Muscle of leg (tissue), 16 donors: ENCODE measurements around the gene FGFR3. TPM values are rescaled to one million over a fixed set of nuclear protein-coding genes. Genes with fewer than 3 reads are reported as not detected.

Source experiments
- DNase-seq: peaks from one replicate; pipeline ENCODE4 v3.0.0; 2013
- H3K27ac ChIP-seq: one replicate; pipeline ENCODE4 v1.5.1; 2013; ENCODE audit warnings: mild to moderate bottlenecking, low read length, control low read depth
- H3K27me3 ChIP-seq: one replicate; pipeline ENCODE4 v1.6.1; 2013; ENCODE audit warnings: low read length; ENCODE audit not compliant: control insufficient read depth, insufficient read depth
- H3K36me3 ChIP-seq: one replicate; pipeline ENCODE4 v1.6.1; 2013; ENCODE audit warnings: low read length; ENCODE audit not compliant: control insufficient read depth, insufficient read depth
- H3K4me1 ChIP-seq: one replicate; pipeline ENCODE4 v1.6.1; 2013; ENCODE audit warnings: low read length; ENCODE audit not compliant: control insufficient read depth, insufficient read depth
- H3K4me3 ChIP-seq: one replicate; pipeline ENCODE4 v1.5.1; 2013; ENCODE audit warnings: low read length, control low read depth
- H3K9me3 ChIP-seq: replicated peaks from 2 replicates; pipeline ENCODE4 v1.6.1; 2013; ENCODE audit warnings: low read depth, low read length; ENCODE audit not compliant: control insufficient read depth
- WGBS: methylation state at CpG from one replicate; pipeline ENCODE4 v1.1.5; 2013; ENCODE audit warnings: missing lambda C conversion rate; ENCODE audit not compliant: insufficient coverage; 5-methylcytosine and 5-hydroxymethylcytosine counted together
- long read RNA-seq, 11 donors: transcript quantifications; one replicate each; lab custom pipeline, GENCODE V29; 2026
- polyA plus RNA-seq, 8 donors: library from polyadenylated mRNA; unstranded; fragments of 120-200 nt; gene quantifications; one replicate each; pipeline versions ENCODE4 v1.2.1 to v1.2.3, GENCODE V29; 2013; ENCODE audit warnings: inconsistent platforms in 1 of 8, low replicate concordance in 1 of 8; ENCODE audit not compliant: insufficient read length in 8 of 8, insufficient read depth in 1 of 8
- total RNA-seq: library from RNA; stranded (reverse); fragments of 120-200 nt; gene quantifications from one replicate; pipeline ENCODE4 v1.2.4, GENCODE V29; 2013

The FGFR3 gene
- total RNA-seq: 0.89 TPM
- 10 to 100 TPM in 2 of 8 donors, 1 to 10 TPM in 6; 1.1 to 14.0 (median 2.0) TPM for polyA plus RNA-seq
- long read RNA-seq, donor 1, full-length matches to known transcripts: 1 of 1 reads
- long read RNA-seq, donor 1, partial matches to known transcripts: 0 of 1 reads
- long read RNA-seq, donor 1, other reads (novel, unspliced or antisense): 0 of 1 reads
- long read RNA-seq, donor 2: 0 reads
- long read RNA-seq, donor 3: 0 reads
- long read RNA-seq, donor 4: 0 reads
- long read RNA-seq, donor 5: 0 reads
- long read RNA-seq, donor 6, full-length matches to known transcripts: 1 of 1 reads
- long read RNA-seq, donor 6, partial matches to known transcripts: 0 of 1 reads
- long read RNA-seq, donor 6, other reads (novel, unspliced or antisense): 0 of 1 reads
- long read RNA-seq, donor 7: 0 reads
- long read RNA-seq, donor 8: 0 reads
- long read RNA-seq, donor 9: 0 reads
- long read RNA-seq, donor 10: 0 reads
- long read RNA-seq, donor 11: 0 reads

DNA sequence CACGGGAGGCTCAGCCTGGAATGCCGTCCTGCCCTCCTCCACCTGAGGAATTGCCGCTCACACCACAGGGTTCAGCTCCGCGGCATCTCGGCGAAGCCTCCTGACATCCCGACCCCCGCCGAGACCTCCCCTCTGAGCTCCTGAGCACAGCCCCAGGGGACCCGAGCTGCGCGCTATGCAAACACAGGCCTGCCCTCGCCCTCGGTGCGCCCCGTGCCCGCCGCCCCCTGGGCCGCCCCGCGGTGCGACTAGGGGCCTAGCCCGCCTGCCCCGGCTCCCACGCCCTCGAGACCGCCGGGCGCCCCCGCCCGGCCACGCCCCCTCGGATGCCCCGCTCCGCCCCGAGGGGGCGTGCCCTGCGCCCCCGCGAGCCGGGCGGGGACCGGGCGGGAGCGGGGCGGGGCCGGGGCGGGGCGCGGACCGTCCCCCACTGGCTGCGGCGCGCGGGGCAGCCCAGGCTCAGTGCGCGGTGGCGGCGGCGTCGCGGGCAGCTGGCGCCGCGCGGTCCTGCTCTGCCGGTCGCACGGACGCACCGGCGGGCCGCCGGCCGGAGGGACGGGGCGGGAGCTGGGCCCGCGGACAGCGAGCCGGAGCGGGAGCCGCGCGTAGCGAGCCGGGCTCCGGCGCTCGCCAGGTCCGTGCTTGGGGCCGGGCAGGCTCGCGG is at the start of gene FGFR3:
TSS of gene FGFR3 (plus strand) at position 462 of the 664 bp plus-strand sequence. CDS start 642 bp downstream, outside the sequence.
- WGBS: under 1% methylated on average over 91 of the region's 95 CpGs
- peaks cover 16% of the 10 kb centered on the region for H3K4me1 ChIP-seq
- peak; percentile 38 for DNase-seq
- no peak within 1 kb of the TSS for H3K27ac ChIP-seq
- H3K27me3 ChIP-seq: peaks cover 65% of the 10 kb centered on the region
- H3K36me3 ChIP-seq: no peaks in the 10 kb centered on the region
- peak within 1 kb of the TSS; percentile 6 for H3K4me3 ChIP-seq
- no peaks in the 10 kb centered on the region for H3K9me3 ChIP-seq

DNA sequence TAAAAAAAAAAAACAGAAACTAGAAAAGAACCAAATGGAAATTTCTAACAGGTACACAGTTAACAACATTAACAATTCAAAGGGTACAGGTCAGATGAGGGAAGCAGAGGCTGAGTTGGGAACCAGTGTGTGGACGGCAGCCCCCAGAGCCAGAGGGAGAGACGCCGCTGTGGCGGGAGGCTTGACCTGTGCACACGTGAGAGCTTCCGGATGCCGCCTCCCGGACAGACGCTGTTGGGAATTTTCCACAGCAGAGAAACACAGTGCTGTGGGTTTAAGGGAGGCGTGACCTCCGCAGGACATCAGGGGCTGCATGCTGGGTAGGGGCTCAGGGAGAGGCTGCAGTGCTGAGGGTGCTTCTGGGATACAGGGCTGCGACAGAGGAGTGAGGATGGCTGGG is 49.5 kb upstream of the FGFR3 start:
- H3K27ac ChIP-seq: no peak overlapping the region
- 64% methylated on average over 11 of the region's 12 CpGs for WGBS
- H3K27me3 ChIP-seq: no peaks in the 10 kb centered on the region
- H3K4me3 ChIP-seq: no peak overlapping the region
- peaks cover 4% of the 10 kb centered on the region for H3K4me1 ChIP-seq
- no peak for DNase-seq
- H3K9me3 ChIP-seq: peaks cover under 1% of the 10 kb centered on the region
- H3K36me3 ChIP-seq: peaks cover 51% of the 10 kb centered on the region

DNA sequence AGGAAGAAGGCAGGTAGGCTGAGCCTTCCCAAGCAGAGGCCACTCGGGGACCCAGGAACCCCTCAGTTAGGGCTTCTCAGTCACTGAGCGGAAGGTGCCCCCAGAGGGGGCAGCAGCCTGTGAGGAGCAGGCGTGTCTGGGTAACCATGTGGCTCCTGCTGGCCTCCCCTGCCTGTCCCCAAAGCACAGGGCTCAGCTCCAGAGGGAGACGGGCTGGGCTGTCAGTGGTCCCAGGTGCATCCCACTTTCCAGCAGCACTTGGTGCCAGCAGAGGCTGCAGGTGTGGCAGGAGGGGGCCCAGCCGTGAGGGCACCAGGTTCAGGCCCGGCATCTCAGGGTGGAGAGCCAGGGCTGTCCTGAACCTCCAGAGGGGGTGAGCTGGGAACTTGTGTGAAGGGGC is 49.1 kb upstream of the FGFR3 start:
- no peaks in the 10 kb centered on the region for H3K27me3 ChIP-seq
- H3K4me3 ChIP-seq: no peak overlapping the region
- H3K9me3 ChIP-seq: no peaks in the 10 kb centered on the region
- peaks cover 47% of the 10 kb centered on the region for H3K36me3 ChIP-seq
- WGBS: 86% methylated on average over 6 of the region's 6 CpGs
- H3K4me1 ChIP-seq: peaks cover 6% of the 10 kb centered on the region
- no peak for DNase-seq
- H3K27ac ChIP-seq: no peak overlapping the region

DNA sequence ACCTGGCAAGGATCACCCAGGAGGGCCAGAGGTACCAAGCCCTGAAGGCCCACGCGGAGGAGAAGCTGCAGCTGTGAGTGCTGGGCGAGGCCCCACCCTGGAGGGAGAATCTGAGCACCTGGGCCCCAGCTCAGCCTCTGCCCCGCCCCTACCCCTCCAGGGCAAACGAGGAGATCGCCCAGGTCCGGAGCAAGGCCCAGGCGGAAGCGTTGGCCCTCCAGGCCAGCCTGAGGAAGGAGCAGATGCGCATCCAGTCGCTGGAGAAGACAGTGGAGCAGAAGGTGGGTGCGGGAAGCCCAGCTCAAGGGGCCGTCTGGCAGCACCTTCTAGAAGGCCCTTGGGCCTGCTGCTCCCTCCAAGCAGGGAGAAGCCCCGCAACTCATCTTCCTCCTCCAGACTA is 48.5 kb upstream of the FGFR3 start:
- H3K4me3 ChIP-seq: no peak overlapping the region
- no peaks in the 10 kb centered on the region for H3K27me3 ChIP-seq
- peaks cover 9% of the 10 kb centered on the region for H3K4me1 ChIP-seq
- H3K36me3 ChIP-seq: peaks cover 43% of the 10 kb centered on the region
- no peaks in the 10 kb centered on the region for H3K9me3 ChIP-seq
- H3K27ac ChIP-seq: no peak overlapping the region
- no peak for DNase-seq
- WGBS: 88% methylated on average over 8 of the region's 14 CpGs

DNA sequence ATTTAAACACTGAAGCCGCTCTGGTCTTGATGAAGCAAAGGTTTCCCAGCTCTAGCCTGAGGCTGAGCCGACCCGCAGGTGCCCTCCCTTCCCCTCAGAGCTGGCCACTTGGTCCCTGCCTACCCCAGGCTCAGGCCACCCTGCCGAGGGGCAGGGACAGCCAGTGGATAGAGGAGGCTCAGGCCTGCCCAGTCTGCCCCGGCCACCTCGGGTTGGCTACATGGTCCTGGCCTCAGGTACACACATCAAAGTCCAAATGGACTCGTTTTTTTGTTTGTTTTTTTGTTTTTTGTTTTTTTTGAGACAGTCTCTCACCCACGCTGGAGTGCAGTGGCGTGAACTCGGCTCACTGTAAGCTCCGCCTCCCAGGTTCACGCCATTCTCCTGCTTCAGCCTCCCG is 47.9 kb upstream of the FGFR3 start:
- DNase-seq: no peak
- Histone ChIP-seq H3K4me3 (no peak overlapping the region), H3K4me1 (peaks cover 10% of the 10 kb centered on the region), H3K36me3 (peaks cover 41% of the 10 kb centered on the region), H3K9me3 (no peaks in the 10 kb centered on the region), H3K27ac (no peak overlapping the region), H3K27me3 (no peaks in the 10 kb centered on the region)
- 89% methylated on average over 3 of the region's 13 CpGs for WGBS

DNA sequence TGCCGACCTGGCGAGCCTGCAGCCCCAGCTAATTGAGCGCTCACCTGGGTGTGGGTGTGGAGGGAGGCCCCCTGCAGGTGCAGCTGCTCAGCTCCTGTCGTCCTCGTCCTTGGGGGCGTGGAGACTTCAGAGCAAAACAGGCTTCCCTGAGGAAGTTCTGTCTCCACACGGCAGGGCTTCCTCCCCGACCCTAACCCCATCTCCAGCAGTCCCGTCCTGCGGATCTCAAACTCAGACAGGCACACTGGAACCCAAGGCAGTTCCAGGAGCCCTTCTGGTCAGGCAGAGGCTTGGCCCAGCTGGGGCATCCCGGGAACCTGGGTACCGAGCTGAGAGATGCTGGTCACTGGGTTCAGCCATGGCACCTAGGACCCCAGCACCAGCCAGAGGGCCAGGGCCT is 47.4 kb upstream of the FGFR3 start:
- no peak for DNase-seq
- H3K36me3 ChIP-seq: peaks cover 36% of the 10 kb centered on the region
- no peak overlapping the region for H3K4me3 ChIP-seq
- no peaks in the 10 kb centered on the region for H3K9me3 ChIP-seq
- H3K4me1 ChIP-seq: peaks cover 10% of the 10 kb centered on the region
- 72% methylated on average over 11 of the region's 12 CpGs for WGBS
- no peak overlapping the region for H3K27ac ChIP-seq
- H3K27me3 ChIP-seq: no peaks in the 10 kb centered on the region

DNA sequence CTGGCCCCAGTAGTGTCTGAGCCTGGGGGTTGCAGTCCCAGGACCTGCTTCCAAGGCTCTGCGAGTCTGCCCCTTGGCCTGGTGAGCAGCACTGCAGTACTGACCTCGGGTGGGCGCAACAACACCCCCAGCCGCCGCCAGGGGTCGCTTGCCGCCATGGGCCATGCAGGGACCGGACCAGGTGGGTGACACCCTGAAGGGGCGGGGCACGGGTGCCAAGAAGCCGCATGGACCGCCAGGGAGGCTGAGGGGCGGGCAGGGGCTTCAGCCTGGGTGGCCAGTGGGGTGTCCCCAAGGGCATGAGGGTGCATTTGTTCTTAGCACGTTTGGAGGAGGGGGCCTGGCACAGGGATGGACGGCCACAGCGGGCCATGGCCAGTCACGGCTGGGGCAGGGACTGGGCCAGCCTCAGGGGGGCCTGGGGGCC is 46.8 kb upstream of the FGFR3 start:
- H3K27ac ChIP-seq: no peak overlapping the region
- peak; percentile 51 for DNase-seq
- 7% methylated on average over 14 of the region's 17 CpGs for WGBS
- peaks cover 2% of the 10 kb centered on the region for H3K27me3 ChIP-seq
- no peak overlapping the region for H3K4me3 ChIP-seq
- H3K4me1 ChIP-seq: peaks cover 10% of the 10 kb centered on the region
- no peaks in the 10 kb centered on the region for H3K9me3 ChIP-seq
- peaks cover 30% of the 10 kb centered on the region for H3K36me3 ChIP-seq

DNA sequence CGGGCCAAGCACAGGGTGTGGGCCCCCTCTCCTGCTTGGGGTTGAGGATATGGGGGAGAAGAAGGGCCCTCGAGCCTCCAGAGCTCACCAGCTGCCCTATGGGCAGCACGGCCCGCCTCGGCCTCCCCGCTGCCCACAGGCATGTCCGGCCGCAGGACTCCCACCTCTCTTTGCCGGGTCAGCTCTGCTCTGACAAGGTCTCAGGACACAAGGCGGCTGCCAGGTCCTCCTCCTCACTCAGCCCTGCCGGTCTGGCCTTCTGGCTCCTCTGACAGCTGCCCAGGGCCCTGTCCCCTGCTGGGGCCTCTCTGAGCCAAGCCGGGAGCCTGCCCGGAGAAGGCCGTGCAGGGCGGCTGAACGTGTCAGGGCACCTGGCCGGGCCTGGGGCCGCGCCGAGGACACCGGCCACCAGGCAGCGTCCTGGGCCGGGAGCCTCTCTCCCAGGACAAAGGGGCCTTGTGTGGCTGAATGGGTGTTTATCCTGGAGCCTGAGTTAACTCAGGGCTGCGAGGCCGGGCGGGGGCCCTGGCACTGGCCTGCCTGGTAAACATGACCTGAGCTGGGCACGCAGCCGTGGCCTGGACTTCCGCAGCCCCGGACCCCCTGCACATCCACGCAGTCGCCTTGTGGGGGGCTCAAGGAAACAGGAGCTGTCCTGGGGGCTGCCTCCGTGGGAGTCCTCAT is 46.0 kb upstream of the FGFR3 start:
- H3K4me3 ChIP-seq: no peak overlapping the region
- DNase-seq: no peak
- peaks cover 22% of the 10 kb centered on the region for H3K36me3 ChIP-seq
- no peak overlapping the region for H3K27ac ChIP-seq
- 64% methylated on average over 25 of the region's 33 CpGs for WGBS
- no peaks in the 10 kb centered on the region for H3K9me3 ChIP-seq
- peaks cover 13% of the 10 kb centered on the region for H3K4me1 ChIP-seq
- peaks cover 2% of the 10 kb centered on the region for H3K27me3 ChIP-seq

DNA sequence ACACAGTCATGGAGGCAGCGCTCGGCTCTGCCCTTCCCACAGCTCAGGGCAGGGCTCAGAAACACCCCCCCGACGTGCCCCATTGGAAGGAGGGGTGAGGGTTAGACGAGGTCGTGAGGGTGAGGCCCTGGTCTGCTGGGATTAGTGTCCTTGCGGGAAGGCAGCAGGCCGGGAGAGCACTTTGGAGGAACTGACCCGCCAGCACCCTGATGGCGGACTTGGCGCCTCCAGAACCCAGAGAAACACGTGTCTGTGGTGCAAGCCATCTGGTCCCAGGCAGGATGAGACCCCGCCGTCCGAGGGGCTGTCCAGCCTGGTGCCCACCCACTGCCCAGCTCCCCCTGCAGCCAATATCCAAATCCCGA is 45.5 kb upstream of the FGFR3 start:
- Histone ChIP-seq H3K9me3 (no peaks in the 10 kb centered on the region), H3K27me3 (peaks cover 2% of the 10 kb centered on the region), H3K27ac (no peak overlapping the region), H3K4me1 (peaks cover 18% of the 10 kb centered on the region), H3K4me3 (no peak overlapping the region), H3K36me3 (peaks cover 18% of the 10 kb centered on the region)
- WGBS: 76% methylated on average over 16 of the region's 16 CpGs
- no peak for DNase-seq

DNA sequence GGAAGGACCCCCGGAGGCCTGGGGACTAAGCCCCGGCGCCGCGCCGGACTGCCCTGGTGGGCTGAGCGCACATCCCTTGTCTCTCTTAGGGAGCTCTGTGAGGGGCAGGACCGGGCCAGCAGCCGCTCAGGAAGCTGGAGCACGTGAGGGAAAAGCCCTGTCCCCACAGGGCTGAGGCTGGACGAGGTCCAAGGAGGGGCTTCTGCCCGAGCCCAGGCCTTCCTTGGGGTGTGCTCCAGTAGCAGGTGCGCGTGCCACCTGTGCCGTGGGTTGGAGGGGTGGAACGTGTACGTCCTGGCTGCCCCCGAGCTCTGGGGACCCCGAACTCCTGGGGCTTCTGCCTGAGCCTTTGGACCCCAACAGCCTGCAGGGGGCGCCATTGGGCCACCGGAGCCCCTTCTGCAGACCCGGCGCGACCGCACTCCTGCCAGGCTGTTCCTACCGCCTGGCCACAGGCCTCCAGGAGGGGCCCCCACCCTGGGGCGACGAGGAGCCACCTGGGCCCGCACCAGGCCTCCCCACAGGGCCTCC is 44.6 kb upstream of the FGFR3 start:
- 0% methylated on average over 20 of the region's 29 CpGs for WGBS
- no peaks in the 10 kb centered on the region for H3K9me3 ChIP-seq
- H3K27me3 ChIP-seq: peaks cover 2% of the 10 kb centered on the region
- peak; percentile 62 for DNase-seq
- H3K4me3 ChIP-seq: no peak overlapping the region
- H3K36me3 ChIP-seq: peaks cover 16% of the 10 kb centered on the region
- peaks cover 27% of the 10 kb centered on the region for H3K4me1 ChIP-seq
- H3K27ac ChIP-seq: no peak overlapping the region
